ENCODE results near the gene CCR5AS.

DNA sequence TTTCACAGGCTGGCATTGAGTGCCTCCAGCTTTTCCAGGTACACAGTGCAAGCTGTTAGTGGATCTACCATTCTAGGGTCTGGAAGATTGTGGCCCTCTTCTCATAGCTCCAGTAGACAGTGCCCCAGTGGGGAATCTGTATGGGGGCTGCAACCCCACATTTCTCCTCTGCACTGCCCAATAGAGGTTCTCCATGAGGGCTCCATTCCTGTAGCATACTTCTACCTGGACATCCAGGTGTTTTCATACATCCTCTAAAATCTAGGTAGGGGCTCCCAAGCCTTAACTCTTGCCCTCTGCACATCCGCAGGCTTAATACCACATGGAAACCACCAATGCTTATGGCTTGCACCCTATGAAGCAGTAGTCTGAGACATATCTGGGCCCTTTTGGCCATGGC, 68.0 kb downstream of the CCR5AS start:
- TF ChIP-seq, protein P1, sequence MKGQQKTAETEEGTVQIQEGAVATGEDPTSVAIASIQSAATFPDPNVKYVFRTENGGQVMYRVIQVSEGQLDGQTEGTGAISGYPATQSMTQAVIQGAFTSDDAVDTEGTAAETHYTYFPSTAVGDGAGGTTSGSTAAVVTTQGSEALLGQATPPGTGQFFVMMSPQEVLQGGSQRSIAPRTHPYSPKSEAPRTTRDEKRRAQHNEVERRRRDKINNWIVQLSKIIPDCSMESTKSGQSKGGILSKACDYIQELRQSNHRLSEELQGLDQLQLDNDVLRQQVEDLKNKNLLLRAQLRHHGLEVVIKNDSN (CRISPR knock-in tag; IDR thresholded peaks at IDR 0.05) = no peak
- TF ChIP-seq CTCF (IDR thresholded peaks at IDR 0.05) (no peak), FOXJ3 (CRISPR knock-in tag; IDR thresholded peaks at IDR 0.05; ENCODE audit: borderline replicate concordance) (no peak), ZBTB21 (CRISPR knock-in tag; IDR thresholded peaks at IDR 0.05; ENCODE audit: borderline replicate concordance) (no peak), NFE2L1 (CRISPR knock-in tag; IDR thresholded peaks at IDR 0.05) (no peak), CREM (CRISPR knock-in tag; IDR thresholded peaks at IDR 0.05) (no peak), ZNF121 (CRISPR knock-in tag; IDR thresholded peaks at IDR 0.05) (no peak)
- TF ChIP-seq, protein P2, sequence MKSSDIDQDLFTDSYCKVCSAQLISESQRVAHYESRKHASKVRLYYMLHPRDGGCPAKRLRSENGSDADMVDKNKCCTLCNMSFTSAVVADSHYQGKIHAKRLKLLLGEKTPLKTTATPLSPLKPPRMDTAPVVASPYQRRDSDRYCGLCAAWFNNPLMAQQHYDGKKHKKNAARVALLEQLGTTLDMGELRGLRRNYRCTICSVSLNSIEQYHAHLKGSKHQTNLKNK (CRISPR knock-in tag; IDR thresholded peaks at IDR 0.05) = no peak
- TF ChIP-seq, protein P3, sequence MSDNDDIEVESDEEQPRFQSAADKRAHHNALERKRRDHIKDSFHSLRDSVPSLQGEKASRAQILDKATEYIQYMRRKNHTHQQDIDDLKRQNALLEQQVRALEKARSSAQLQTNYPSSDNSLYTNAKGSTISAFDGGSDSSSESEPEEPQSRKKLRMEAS (CRISPR knock-in tag; IDR thresholded peaks at IDR 0.05) = no peak
